HepG2 (cell line): ENCODE data around the gene LSMEM2. TPM values are rescaled to one million over a fixed set of nuclear protein-coding genes. Genes with fewer than 3 reads are reported as not detected.

Source experiments
- CBX1 ChIP-seq: IDR thresholded peaks from one replicate; pipeline ENCODE4 v1.6.1; 2016; ENCODE audit warnings: antibody characterized with exemption, low read depth
- CC2D1A ChIP-seq: sonication (generic); formaldehyde crosslinking; IDR thresholded peaks from 2 replicates; pipeline ENCODE4 v1.8.1; 2023; ENCODE audit warnings: mild to moderate bottlenecking, missing genetic modification reagents
- GPN1 ChIP-seq: sonication (generic); formaldehyde crosslinking; IDR thresholded peaks from 2 replicates; pipeline ENCODE4 v1.5.1; 2020; ENCODE audit warnings: missing genetic modification reagents, borderline replicate concordance
- HNF1B ChIP-seq: sonication (generic); formaldehyde crosslinking; IDR thresholded peaks from 2 replicates; pipeline ENCODE4 v1.5.1; 2020; ENCODE audit warnings: mild to moderate bottlenecking, moderate library complexity, missing genetic modification reagents
- NFE2 ChIP-seq: sonication (generic); formaldehyde crosslinking; IDR thresholded peaks from 2 replicates; pipeline ENCODE4 v1.4.0; 2020; ENCODE audit warnings: missing genetic modification reagents
- PCBP1 ChIP-seq: fragments of 200-400 bp; formaldehyde crosslinking; IDR thresholded peaks from 2 replicates; pipeline ENCODE4 v1.6.1; 2017; ENCODE audit warnings: mild to moderate bottlenecking, low read depth, low read length, borderline replicate concordance
- SOX13 ChIP-seq, 3 experiments: fragments of 450-650 bp in 1 of 3; sonication (generic) in 1 of 3; formaldehyde crosslinking in 1 of 3; IDR thresholded peaks in 2 of 3; conservative IDR thresholded peaks in 1 of 3; 2 replicates each; pipeline versions ENCODE4 v1.5.0 to v1.6.1; 2016 to 2020; ENCODE audit warnings: antibody characterized with exemption in 1 of 3, mild to moderate bottlenecking in 1 of 3, missing compliant biosample characterization in 1 of 3, missing genetic modification reagents in 1 of 3, moderate library complexity in 1 of 3
- TBL1XR1 ChIP-seq: fragments of 150-350 bp; IDR thresholded peaks from 2 replicates; pipeline ENCODE4 v1.6.1; 2014; ENCODE audit warnings: borderline replicate concordance, low read length; ENCODE audit not compliant: partially characterized antibody
- WIZ ChIP-seq: sonication (generic); formaldehyde crosslinking; IDR thresholded peaks from 2 replicates; pipeline ENCODE4 v1.5.1; 2020; ENCODE audit warnings: mild to moderate bottlenecking, missing genetic modification reagents
- ZBTB40 ChIP-seq, 2 experiments: fragments of 450-650 bp in 1 of 2; sonication (generic) in 1 of 2; formaldehyde crosslinking in 1 of 2; IDR thresholded peaks; 2 replicates each; pipeline versions ENCODE4 v1.6.1 to v1.8.0; 2016 to 2022; ENCODE audit warnings: antibody characterized with exemption in 1 of 2, mild to moderate bottlenecking in 1 of 2, missing genetic modification reagents in 1 of 2
- ZFY ChIP-seq: sonication (generic); formaldehyde crosslinking; IDR thresholded peaks from 2 replicates; pipeline ENCODE4 v1.4.0; 2020; ENCODE audit warnings: missing genetic modification reagents
- ZNF260 ChIP-seq: sonication (generic); formaldehyde crosslinking; IDR thresholded peaks from 2 replicates; pipeline ENCODE4 v1.4.0; 2020; ENCODE audit warnings: missing genetic modification reagents, low read depth, mild to moderate bottlenecking, borderline replicate concordance
- ZNF33B ChIP-seq: sonication (generic); formaldehyde crosslinking; IDR thresholded peaks from 2 replicates; pipeline ENCODE4 v1.5.1; 2020; ENCODE audit warnings: mild to moderate bottlenecking, missing genetic modification reagents
- ZNF431 ChIP-seq: sonication (generic); formaldehyde crosslinking; IDR thresholded peaks from 2 replicates; pipeline ENCODE4 v1.9.0; 2022; ENCODE audit warnings: missing genetic modification reagents, low read depth, mild to moderate bottlenecking, borderline replicate concordance
- ZNF883 ChIP-seq: sonication (generic); formaldehyde crosslinking; IDR thresholded peaks from 2 replicates; pipeline ENCODE4 v1.5.1; 2020; ENCODE audit warnings: mild to moderate bottlenecking, missing genetic modification reagents; ENCODE audit errors: not compliant biosample characterization
- polyA plus RNA-seq, 8 experiments: library from polyadenylated mRNA; depleted of rRNA in 3 of 8; stranded (reverse) in 7 of 8; unstranded in 1 of 8; fragments of >200 nt; fragmentation: Illumina TruSeq in 4 of 8; extraction: Trizol in 4 of 8; gene quantifications; 2 replicates each; pipeline versions ENCODE4 v1.2.1 to v1.2.3, GENCODE V29; 2011 to 2016; ENCODE audit warnings: low read depth in 4 of 8, missing spikeins in 1 of 8, mixed read lengths in 1 of 8; ENCODE audit not compliant: insufficient read depth in 1 of 8
- total RNA-seq, 5 experiments: library from RNA; depleted of rRNA; stranded (reverse); fragments of >200 nt; fragmentation: Illumina TruSeq; extraction: Trizol; gene quantifications; 2 replicates each; pipeline ENCODE4 v1.2.3, GENCODE V29; 2016; ENCODE audit warnings: low read depth in 1 of 5
- TF ChIP-seq, protein P1 (sequence below): sonication (generic); formaldehyde crosslinking; IDR thresholded peaks from 2 replicates; pipeline ENCODE4 v1.8.0; 2022; ENCODE audit warnings: low read depth, missing genetic modification reagents

LSMEM2 gene
- total and polyA plus RNA-seq, 2 of the 13 experiments (the other 11 are each of a cell fraction or from before 2014, with no cell fraction given) = 0.07 to 0.41 TPM

DNA sequence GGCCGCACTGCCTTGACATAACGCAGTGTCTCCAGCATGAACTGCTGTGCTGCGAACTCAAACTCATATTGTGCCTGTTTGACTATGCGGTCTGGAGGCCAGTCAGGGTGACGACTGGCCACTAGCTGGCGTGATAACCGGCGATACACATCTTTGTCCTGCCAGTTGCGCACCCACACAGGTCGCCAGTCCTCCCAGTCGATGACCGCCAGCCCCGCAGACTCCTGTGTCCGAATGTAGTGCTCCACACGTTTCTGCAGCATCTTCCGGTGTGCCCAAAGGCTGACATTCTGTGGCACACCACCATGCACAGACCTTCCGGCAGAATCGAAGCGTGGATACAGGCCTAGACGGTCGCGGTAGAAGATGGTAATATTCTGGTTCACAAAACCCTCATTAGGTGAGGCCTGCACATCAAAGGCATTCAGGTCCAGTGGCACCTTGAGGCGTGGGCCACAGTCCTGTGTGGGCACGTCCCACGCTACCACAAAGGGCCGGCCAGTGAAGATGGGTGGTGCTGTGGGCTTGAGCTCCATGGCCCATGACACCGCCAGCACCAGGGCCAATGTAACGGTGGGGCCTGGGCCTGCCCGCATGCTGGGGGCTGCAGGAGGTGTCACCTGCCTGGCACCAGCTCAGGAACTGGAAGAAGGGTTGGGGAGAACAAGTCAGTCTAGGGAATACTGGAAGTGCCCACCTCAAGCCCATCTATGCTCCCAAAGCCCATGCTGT, 41.2 kb downstream of the LSMEM2 start (continued):
- TF ChIP-seq ZBTB40 (IDR thresholded peaks at IDR 0.05) (no peak), ZBTB40 (CRISPR knock-in tag; IDR thresholded peaks at IDR 0.05) (no peak), ZNF260 (no peak), CC2D1A (no peak), TBL1XR1 (no peak), PCBP1 (no peak), ZNF883 (CRISPR knock-in tag) (peak; percentile 62), NFE2 (CRISPR knock-in tag) (no peak), ZNF33B (CRISPR knock-in tag) (no peak), WIZ (CRISPR knock-in tag) (no peak), SOX13 (IDR thresholded peaks at IDR 0.05) (no peak), SOX13 (CRISPR knock-in tag; conservative IDR thresholded peaks at IDR 0.05 in 1 of 2, IDR thresholded peaks at IDR 0.05 in 1 of 2) (no peak), ZFY (peak; percentile 19; the same call in 1 of the 2 replicates), ZNF431 (CRISPR knock-in tag) (no peak), HNF1B (0 out of 2 replicates have a peak, but pooled peaks have one; percentile 15), GPN1 (CRISPR knock-in tag) (no peak), CBX1 (no peak)
- TF ChIP-seq, protein P1, sequence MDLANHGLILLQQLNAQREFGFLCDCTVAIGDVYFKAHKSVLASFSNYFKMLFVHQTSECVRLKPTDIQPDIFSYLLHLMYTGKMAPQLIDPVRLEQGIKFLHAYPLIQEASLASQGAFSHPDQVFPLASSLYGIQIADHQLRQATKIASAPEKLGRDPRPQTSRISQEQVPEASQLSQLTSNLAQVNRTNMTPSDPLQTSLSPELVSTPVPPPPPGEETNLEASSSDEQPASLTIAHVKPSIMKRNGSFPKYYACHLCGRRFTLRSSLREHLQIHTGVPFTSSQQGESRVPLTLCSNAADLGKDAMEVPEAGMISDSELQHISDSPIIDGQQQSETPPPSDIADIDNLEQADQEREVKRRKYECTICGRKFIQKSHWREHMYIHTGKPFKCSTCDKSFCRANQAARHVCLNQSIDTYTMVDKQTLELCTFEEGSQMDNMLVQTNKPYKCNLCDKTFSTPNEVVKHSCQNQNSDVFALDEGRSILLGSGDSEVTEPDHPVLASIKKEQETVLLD (CRISPR knock-in tag) = no peak
